Activated naive CD8-positive, alpha-beta T cell treated with anti-CD3 and anti-CD28 coated beads for 36 hours (primary cell): ENCODE measurements around the gene SPATC1L. TPM values are rescaled to one million over a fixed set of nuclear protein-coding genes. Genes with fewer than 3 reads are reported as not detected.

Experiments
- DNase-seq: peaks from one replicate; pipeline ENCODE4 v3.0.0; 2021
- H3K27ac Mint-ChIP-seq: one replicate; pipeline ENCODE4 v1.8.0; 2022; ENCODE audit warnings: mild to moderate bottlenecking, moderate library complexity, mixed read lengths
- H3K27me3 Mint-ChIP-seq: one replicate; pipeline ENCODE4 v1.8.0; 2022; ENCODE audit warnings: mild to moderate bottlenecking, mixed read lengths
- H3K36me3 Mint-ChIP-seq: one replicate; pipeline ENCODE4 v1.8.0; 2021; ENCODE audit warnings: mild to moderate bottlenecking, mixed read lengths
- H3K4me1 Mint-ChIP-seq: one replicate; pipeline ENCODE4 v1.8.0; 2021; ENCODE audit warnings: mixed read lengths
- H3K4me3 Mint-ChIP-seq: one replicate; pipeline ENCODE4 v1.8.0; 2022; ENCODE audit warnings: mild to moderate bottlenecking, moderate library complexity, mixed read lengths
- H3K9me3 Mint-ChIP-seq: one replicate; pipeline ENCODE4 v1.8.0; 2022; ENCODE audit warnings: mixed read lengths
- total RNA-seq, 2 experiments: library from RNA; stranded (reverse); gene quantifications; one replicate each; pipeline ENCODE4 v1.2.3, GENCODE V29; 2021

SPATC1L gene
- total RNA-seq, 2 experiments from 2014 or later: 6.3 to 6.9 TPM

GRCh38 chr21:46122758-46123683 is 61.2 kb downstream of the SPATC1L start:
- Mint-ChIP-seq H3K9me3 (no peaks in the 10 kb centered on the region), H3K36me3 (no peaks in the 10 kb centered on the region), H3K27me3 (no peaks in the 10 kb centered on the region), H3K4me3 (no peak overlapping the region), H3K27ac (no peak overlapping the region), H3K4me1 (no peaks in the 10 kb centered on the region)
- no peak for DNase-seq

- H3K27me3 Mint-ChIP-seq: no peaks in the 10 kb centered on the region
- H3K9me3 Mint-ChIP-seq: no peaks in the 10 kb centered on the region
- H3K36me3 Mint-ChIP-seq: no peaks in the 10 kb centered on the region
- H3K27ac Mint-ChIP-seq: no peak overlapping the region
- DNase-seq: no peak
- H3K4me3 Mint-ChIP-seq: no peak overlapping the region
- H3K4me1 Mint-ChIP-seq: no peaks in the 10 kb centered on the region
Measured at GRCh38 chr21:46122237-46122671, 62.0 kb downstream of the SPATC1L start.

- H3K27ac Mint-ChIP-seq: no peak overlapping the region
- H3K4me3 Mint-ChIP-seq: no peak overlapping the region
- no peaks in the 10 kb centered on the region for H3K36me3 Mint-ChIP-seq
- no peaks in the 10 kb centered on the region for H3K4me1 Mint-ChIP-seq
- no peak for DNase-seq
- H3K9me3 Mint-ChIP-seq: no peaks in the 10 kb centered on the region
- no peaks in the 10 kb centered on the region for H3K27me3 Mint-ChIP-seq
Measured at GRCh38 chr21:46121286-46122221, 62.7 kb downstream of the SPATC1L start.

- H3K9me3 Mint-ChIP-seq: no peaks in the 10 kb centered on the region
- H3K27ac Mint-ChIP-seq: no peak overlapping the region
- H3K36me3 Mint-ChIP-seq: no peaks in the 10 kb centered on the region
- DNase-seq: no peak
- no peaks in the 10 kb centered on the region for H3K4me1 Mint-ChIP-seq
- no peak overlapping the region for H3K4me3 Mint-ChIP-seq
- no peaks in the 10 kb centered on the region for H3K27me3 Mint-ChIP-seq
Measured at GRCh38 chr21:46120301-46121285, 63.7 kb downstream of the SPATC1L start.

- no peaks in the 10 kb centered on the region for H3K9me3 Mint-ChIP-seq
- DNase-seq: no peak
- H3K4me1 Mint-ChIP-seq: no peaks in the 10 kb centered on the region
- H3K4me3 Mint-ChIP-seq: no peak overlapping the region
- H3K27ac Mint-ChIP-seq: no peak overlapping the region
- no peaks in the 10 kb centered on the region for H3K27me3 Mint-ChIP-seq
- no peaks in the 10 kb centered on the region for H3K36me3 Mint-ChIP-seq
Measured at GRCh38 chr21:46119637-46120271, 64.5 kb downstream of the SPATC1L start.

GRCh38 chr21:46119144-46119636 is 65.1 kb downstream of the SPATC1L start:
- no peaks in the 10 kb centered on the region for H3K4me1 Mint-ChIP-seq
- H3K36me3 Mint-ChIP-seq: peaks cover 2% of the 10 kb centered on the region
- H3K27me3 Mint-ChIP-seq: no peaks in the 10 kb centered on the region
- DNase-seq: no peak
- no peaks in the 10 kb centered on the region for H3K9me3 Mint-ChIP-seq
- H3K4me3 Mint-ChIP-seq: no peak overlapping the region
- H3K27ac Mint-ChIP-seq: no peak overlapping the region

- Mint-ChIP-seq H3K36me3 (peaks cover 7% of the 10 kb centered on the region), H3K4me1 (no peaks in the 10 kb centered on the region), H3K27ac (no peak overlapping the region), H3K27me3 (no peaks in the 10 kb centered on the region), H3K9me3 (no peaks in the 10 kb centered on the region), H3K4me3 (no peak overlapping the region)
- DNase-seq: no peak
Measured at GRCh38 chr21:46118316-46119143, 65.7 kb downstream of the SPATC1L start.

GRCh38 chr21:46117586-46118315 is 66.5 kb downstream of the SPATC1L start:
- Mint-ChIP-seq H3K4me3 (no peak overlapping the region), H3K36me3 (peaks cover 10% of the 10 kb centered on the region), H3K27me3 (no peaks in the 10 kb centered on the region), H3K9me3 (no peaks in the 10 kb centered on the region), H3K4me1 (no peaks in the 10 kb centered on the region), H3K27ac (no peak overlapping the region)
- no peak for DNase-seq

- H3K27ac Mint-ChIP-seq: no peak overlapping the region
- DNase-seq: no peak
- no peaks in the 10 kb centered on the region for H3K27me3 Mint-ChIP-seq
- H3K9me3 Mint-ChIP-seq: no peaks in the 10 kb centered on the region
- H3K4me1 Mint-ChIP-seq: no peaks in the 10 kb centered on the region
- no peak overlapping the region for H3K4me3 Mint-ChIP-seq
- peaks cover 10% of the 10 kb centered on the region for H3K36me3 Mint-ChIP-seq
Measured at GRCh38 chr21:46116776-46117585, 67.3 kb downstream of the SPATC1L start.

- H3K27me3 Mint-ChIP-seq: no peaks in the 10 kb centered on the region
- H3K27ac Mint-ChIP-seq: no peak overlapping the region
- no peaks in the 10 kb centered on the region for H3K9me3 Mint-ChIP-seq
- peaks cover 10% of the 10 kb centered on the region for H3K36me3 Mint-ChIP-seq
- H3K4me1 Mint-ChIP-seq: no peaks in the 10 kb centered on the region
- no peak for DNase-seq
- H3K4me3 Mint-ChIP-seq: no peak overlapping the region
Measured at GRCh38 chr21:46116189-46116775, 68.0 kb downstream of the SPATC1L start.

GRCh38 chr21:46115441-46116188 is 68.6 kb downstream of the SPATC1L start:
- no peak overlapping the region for H3K4me3 Mint-ChIP-seq
- no peak for DNase-seq
- no peaks in the 10 kb centered on the region for H3K9me3 Mint-ChIP-seq
- no peak overlapping the region for H3K27ac Mint-ChIP-seq
- no peaks in the 10 kb centered on the region for H3K4me1 Mint-ChIP-seq
- H3K27me3 Mint-ChIP-seq: no peaks in the 10 kb centered on the region
- peaks cover 10% of the 10 kb centered on the region for H3K36me3 Mint-ChIP-seq
